ENCODE data around the gene PLCB3.

GRCh38 chr11:64294774-64295173 is 43.4 kb downstream of the PLCB3 start:
- TF ChIP-seq EZH2phosphoT487 (conservative IDR thresholded peaks at IDR 0.05; ENCODE audit: low read length): no peak
- TF ChIP-seq, protein P1, sequence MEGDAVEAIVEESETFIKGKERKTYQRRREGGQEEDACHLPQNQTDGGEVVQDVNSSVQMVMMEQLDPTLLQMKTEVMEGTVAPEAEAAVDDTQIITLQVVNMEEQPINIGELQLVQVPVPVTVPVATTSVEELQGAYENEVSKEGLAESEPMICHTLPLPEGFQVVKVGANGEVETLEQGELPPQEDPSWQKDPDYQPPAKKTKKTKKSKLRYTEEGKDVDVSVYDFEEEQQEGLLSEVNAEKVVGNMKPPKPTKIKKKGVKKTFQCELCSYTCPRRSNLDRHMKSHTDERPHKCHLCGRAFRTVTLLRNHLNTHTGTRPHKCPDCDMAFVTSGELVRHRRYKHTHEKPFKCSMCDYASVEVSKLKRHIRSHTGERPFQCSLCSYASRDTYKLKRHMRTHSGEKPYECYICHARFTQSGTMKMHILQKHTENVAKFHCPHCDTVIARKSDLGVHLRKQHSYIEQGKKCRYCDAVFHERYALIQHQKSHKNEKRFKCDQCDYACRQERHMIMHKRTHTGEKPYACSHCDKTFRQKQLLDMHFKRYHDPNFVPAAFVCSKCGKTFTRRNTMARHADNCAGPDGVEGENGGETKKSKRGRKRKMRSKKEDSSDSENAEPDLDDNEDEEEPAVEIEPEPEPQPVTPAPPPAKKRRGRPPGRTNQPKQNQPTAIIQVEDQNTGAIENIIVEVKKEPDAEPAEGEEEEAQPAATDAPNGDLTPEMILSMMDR (IDR thresholded peaks at IDR 0.05; ENCODE audit: insufficient read depth, low read length, poor library complexity, severe bottlenecking): no peak
